HG02885 (cell line): ENCODE measurements around the gene CLK2.
"Not testable (repeated sequence)": the region's sequence is repeated elsewhere in the genome, so short reads cannot be mapped to it uniquely, and the experiment has no call there.

Experiments
- ATAC-seq: cut with Tn5 transposase; IDR thresholded peaks from one replicate; pipeline ENCODE4 v1.9.1; 2021; ENCODE audit warnings: mild to moderate bottlenecking; ENCODE audit not compliant: unreplicated experiment, poor library complexity

CLK2 gene

DNA sequence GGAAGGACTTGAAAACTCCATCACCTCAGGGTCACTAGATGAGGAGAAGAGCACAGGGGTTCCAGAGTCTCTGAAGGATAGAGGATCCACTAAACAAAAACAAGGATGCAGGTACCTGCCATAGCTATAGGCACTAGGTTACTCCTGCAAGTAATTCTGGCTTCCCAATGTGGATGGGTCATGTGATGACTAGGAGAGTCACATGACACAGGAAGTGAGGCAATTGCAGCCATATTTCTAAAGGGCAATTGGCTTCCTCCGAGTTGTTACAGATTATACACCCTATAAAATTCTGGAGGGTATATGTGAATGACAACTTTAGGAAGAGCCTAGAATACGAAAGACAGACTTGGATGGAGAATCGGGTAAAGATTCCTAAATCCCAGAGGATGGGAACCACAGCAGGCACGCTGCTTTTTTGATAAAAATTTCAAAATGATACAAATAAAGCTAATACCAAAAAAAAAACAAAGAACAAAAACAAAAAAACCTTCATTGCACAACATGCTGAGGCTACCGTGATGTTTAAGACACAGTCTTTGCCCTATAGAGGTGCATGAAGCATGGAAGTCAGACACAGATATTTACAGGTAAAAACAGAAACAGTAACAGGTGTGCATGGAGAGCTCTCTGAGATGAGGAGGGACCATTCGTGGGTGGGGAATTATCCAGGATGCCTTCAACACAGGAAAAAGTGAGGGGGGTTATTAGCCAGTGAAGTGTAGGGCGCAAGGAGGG lies 54.3 kb downstream of the CLK2 start:
- ATAC-seq: no peak

DNA sequence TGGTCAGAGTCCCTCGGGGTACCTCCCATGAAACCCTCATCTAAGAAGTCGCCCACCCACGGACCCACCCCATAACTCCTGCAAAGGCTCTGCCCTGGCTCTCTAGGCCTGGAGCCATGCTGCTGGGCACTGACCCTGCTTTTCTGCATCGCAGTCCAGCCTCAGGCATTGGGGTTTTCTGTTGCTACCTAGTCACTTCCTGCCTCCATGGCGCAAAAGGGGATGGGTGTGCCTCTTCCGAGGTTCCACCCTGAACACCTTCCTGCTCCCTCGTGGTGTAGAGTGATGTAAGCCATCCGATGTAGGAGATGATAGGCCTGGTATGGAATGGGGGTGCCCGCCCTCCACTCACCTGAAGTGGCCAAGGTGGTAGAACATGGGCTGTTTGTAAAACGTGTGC lies 58.6 kb downstream of the CLK2 start:
- not testable (repeated sequence) for ATAC-seq
